ENCODE measurements around the gene LCP2. TPM values are rescaled to one million over a fixed set of nuclear protein-coding genes. Genes with fewer than 3 reads are reported as not detected.

Gene LCP2
- total and polyA plus RNA-seq, 2 donors (not counting 3 experiments of a cell fraction or from before 2014, with no cell fraction given), result not detected

DNA sequence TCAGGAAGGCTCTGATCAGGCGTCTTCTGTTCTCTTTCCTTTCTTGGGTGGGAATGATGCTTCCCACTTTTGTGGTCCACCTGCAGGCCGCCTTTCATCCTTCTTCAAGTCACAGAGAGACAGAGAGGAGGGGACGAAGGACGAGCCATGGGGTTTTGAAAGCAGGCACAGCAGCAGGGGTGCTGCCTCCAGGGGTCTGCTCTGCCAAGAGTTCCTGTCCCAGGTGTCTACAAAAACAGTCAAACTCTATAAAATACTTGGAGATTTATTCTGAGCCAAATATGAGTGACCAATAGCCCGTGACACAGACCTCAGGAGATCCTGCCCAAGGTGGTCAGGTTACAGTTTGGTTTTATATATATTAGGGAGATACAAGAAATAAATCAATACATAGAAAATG is 34.5 kb upstream of the LCP2 start:
- Histone ChIP-seq H3K4me3 (replicated peaks in 1 of 3; ENCODE audit: insufficient read depth in 1 of 3, low read depth in 1 of 3, low read length in 3 of 3) (no peak overlapping the region), H3K4me2 (ENCODE audit: insufficient read depth, low read length) (no peak overlapping the region), H3K4me1 (ENCODE audit: control insufficient read depth, extremely low read depth, insufficient read depth, low read length) (peaks cover 14% of the 10 kb centered on the region), H3K79me2 (ENCODE audit: control insufficient read depth, insufficient read depth, low read length) (no peaks in the 10 kb centered on the region), H3K36me3 (ENCODE audit: control insufficient read depth in 2 of 2, extremely low read depth in 1 of 2, insufficient read depth in 2 of 2, low read length in 2 of 2) (no peaks in the 10 kb centered on the region), H3K27ac (ENCODE audit: insufficient read depth, low read depth, low read length) (no peak overlapping the region), H4K20me1 (replicated peaks; ENCODE audit: control insufficient read depth, extremely low read depth, insufficient read depth, low read length) (no peaks in the 10 kb centered on the region), H3K9ac (replicated peaks; ENCODE audit: extremely low read depth, insufficient read depth, low read length) (no peak overlapping the region), H3K9me1 (replicated peaks; ENCODE audit: control insufficient read depth, extremely low read depth, insufficient read depth, low read length) (no peaks in the 10 kb centered on the region), H2AFZ (ENCODE audit: low read depth, low read length) (no peak overlapping the region), H3K27me3 (ENCODE audit: control insufficient read depth in 2 of 2, insufficient read depth in 2 of 2, low read length in 2 of 2) (peaks cover 2% of the 10 kb centered on the region in 2 experiments), H3K9me3 (replicated peaks; ENCODE audit: control insufficient read depth, insufficient read depth, low read length) (no peaks in the 10 kb centered on the region)
- ChIA-PET POLR2A (no interaction called here), CTCF (interaction anchor here (1.3 to 1.6 kb wide), 2 partner anchors 65 to 107 kb away, joined by 4 to 7 read pairs; no protein-coding TSS in a partner anchor)
- TF ChIP-seq EZH2 (IDR thresholded peaks at IDR 0.05; ENCODE audit: borderline replicate concordance, low read depth, low read length, severe bottlenecking) (no peak), GATA2 (IDR thresholded peaks at IDR 0.05; ENCODE audit: insufficient read depth, insufficient read length, low read depth, low read length) (no peak), MYC (IDR thresholded peaks at IDR 0.05; ENCODE audit: low read depth, low read length) (no peak), FOS (IDR thresholded peaks at IDR 0.05; ENCODE audit: borderline replicate concordance, insufficient read depth, low read length) (no peak), POLR2A (IDR thresholded peaks at IDR 0.05; ENCODE audit: low read depth, low read length) (no peak), JUN (IDR thresholded peaks at IDR 0.05; ENCODE audit: borderline replicate concordance, insufficient read depth, insufficient read length, low read depth) (no peak), POLR2AphosphoS5 (IDR thresholded peaks at IDR 0.05; ENCODE audit: insufficient read depth, low read depth, low read length) (no peak), MAX (IDR thresholded peaks at IDR 0.05; ENCODE audit: insufficient read depth, insufficient read length) (no peak), CTCF (IDR thresholded peaks at IDR 0.05; ENCODE audit: extremely low read depth in 1 of 2, insufficient read depth in 1 of 2, low read depth in 1 of 2, low read length in 2 of 2) (no peak)
- no peak for FAIRE-seq
- dilution Hi-C loops (cut with MboI; ENCODE audit: extremely low pct_ligation_motif_present, low sequenced_read_pairs) (no loop called here), intact Hi-C loops (cut with micrococcal nuclease) (loop anchor here (5.0 kb wide), 2 partner anchors 235 to 300 kb away; no protein-coding TSS in a partner anchor)
- no peak for DNase-seq (ENCODE audit: low read depth, low spot score)
- no TSS peak for BruUV-seq (replicated peaks)

Measured in endothelial cell of umbilical vein (primary cell).